MCF 10A (cell line): ENCODE measurements around the gene LRRC7. TPM values are rescaled to one million over a fixed set of nuclear protein-coding genes. Genes with fewer than 3 reads are reported as not detected.

ENCODE experiments used
- BruUV-seq: library from RNA; stranded (reverse); fragments of 400-500 nt; replicated peaks from 2 replicates; lab custom pipeline; 2021; lab: Mats Ljungman, UMichigan
- CTCF ChIA-PET: fragments of 300-600 bp; sonication (Branson Sonifier 250); formaldehyde crosslinking; extraction: SDS; loops from one replicate; lab custom pipeline; 2021; ENCODE audit warnings: antibody characterized with exemption, inconsistent platforms; lab: Yijun Ruan, JAX
- POLR2A ChIA-PET: fragments of 300-600, 350-650 bp; sonication (Branson Sonifier 250); formaldehyde crosslinking; extraction: SDS; loops from one replicate; lab custom pipeline; 2020; ENCODE audit warnings: antibody characterized with exemption, inconsistent platforms; lab: Yijun Ruan, JAX
- DNase-seq: peaks from one replicate; pipeline ENCODE4 v3.0.0-alpha.2; 2018; ENCODE audit not compliant: unreplicated experiment
- H3K27ac Mint-ChIP-seq: one replicate; pipeline ENCODE4 v1.8.0; 2022; ENCODE audit warnings: mild to moderate bottlenecking, low read depth, mixed read lengths; ENCODE audit not compliant: unreplicated experiment
- H3K27me3 Mint-ChIP-seq: one replicate; pipeline ENCODE4 v1.8.0; 2022; ENCODE audit warnings: mixed read lengths; ENCODE audit not compliant: insufficient read depth, unreplicated experiment
- H3K36me3 Mint-ChIP-seq: one replicate; pipeline ENCODE4 v1.8.0; 2022; ENCODE audit warnings: mild to moderate bottlenecking, moderate library complexity, mixed read lengths; ENCODE audit not compliant: insufficient read depth, unreplicated experiment
- H3K4me1 Mint-ChIP-seq: one replicate; pipeline ENCODE4 v1.8.0; 2022; ENCODE audit warnings: mixed read lengths; ENCODE audit not compliant: insufficient read depth, unreplicated experiment
- H3K4me3 Mint-ChIP-seq: one replicate; pipeline ENCODE4 v1.8.0; 2022; ENCODE audit warnings: mild to moderate bottlenecking, moderate library complexity, mixed read lengths; ENCODE audit not compliant: unreplicated experiment
- H3K9me3 Mint-ChIP-seq: one replicate; pipeline ENCODE4 v1.8.0; 2022; ENCODE audit warnings: mixed read lengths; ENCODE audit not compliant: unreplicated experiment
- CTCF ChIP-seq: fragments of 200-600 bp; IDR thresholded peaks from one replicate; pipeline ENCODE4 v1.8.0; 2022; ENCODE audit warnings: antibody characterized with exemption, mild to moderate bottlenecking; ENCODE audit not compliant: unreplicated experiment
- intact Hi-C: fragments of 100-400 bp; cut with micrococcal nuclease; formaldehyde crosslinking; loops from 2 replicates; pipeline ENCODE4 v1.14.1; 2022
- total RNA-seq: library from RNA; stranded (reverse); gene quantifications from 2 replicates; pipeline ENCODE4 v1.2.3, GENCODE V29; 2022

LRRC7 gene
- total RNA-seq, 1 experiment from 2014 or later, result not detected

GRCh38 chr1:70048336-70049094, 480.8 kb downstream of the LRRC7 start:
- no peak for DNase-seq
- POLR2A ChIA-PET, result no interaction called here
- Mint-ChIP-seq H3K27ac (no peak overlapping the region), H3K27me3 (peaks cover 39% of the 10 kb centered on the region), H3K36me3 (no peaks in the 10 kb centered on the region), H3K4me1 (peaks cover 11% of the 10 kb centered on the region), H3K9me3 (no peaks in the 10 kb centered on the region), H3K4me3 (no peak overlapping the region)
- BruUV-seq, result no TSS peak
- no peak for TF ChIP-seq CTCF
- intact Hi-C loops, result no loop called here
- CTCF ChIA-PET, result no interaction called here

DNA sequence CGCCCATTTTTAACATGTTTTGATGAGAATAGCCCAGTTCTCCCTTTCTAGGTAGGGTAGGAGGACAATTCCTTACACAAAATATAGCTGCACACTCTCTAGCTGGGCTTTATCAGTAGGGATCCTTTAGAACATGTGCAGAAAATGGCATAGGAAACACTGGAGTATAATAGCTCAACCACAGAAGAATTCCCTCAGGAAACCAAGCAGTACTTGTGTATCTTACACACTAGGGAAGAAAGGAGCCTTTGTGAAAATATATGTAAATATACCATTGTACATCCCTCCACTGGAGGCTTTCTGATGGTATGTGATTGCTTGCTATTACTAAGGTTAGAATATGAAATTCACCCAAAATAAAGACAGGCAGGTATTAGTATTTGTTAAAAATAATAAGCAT, 484.2 kb downstream of the LRRC7 start:
- Mint-ChIP-seq H3K27me3 (peaks cover 68% of the 10 kb centered on the region), H3K4me1 (no peaks in the 10 kb centered on the region), H3K27ac (no peak overlapping the region), H3K36me3 (no peaks in the 10 kb centered on the region), H3K9me3 (no peaks in the 10 kb centered on the region), H3K4me3 (no peak overlapping the region)
- no TSS peak for BruUV-seq
- intact Hi-C loops, result no loop called here
- TF ChIP-seq CTCF, result no peak
- POLR2A ChIA-PET, result no interaction called here
- DNase-seq, result no peak
- CTCF ChIA-PET, result no interaction called here

- Mint-ChIP-seq H3K27me3 (peaks cover 86% of the 10 kb centered on the region), H3K4me1 (no peaks in the 10 kb centered on the region), H3K36me3 (no peaks in the 10 kb centered on the region), H3K9me3 (no peaks in the 10 kb centered on the region), H3K4me3 (no peak overlapping the region), H3K27ac (no peak overlapping the region)
- ChIA-PET CTCF (interaction anchor here (0.7 to 0.8 kb wide), 2 partner anchors 29 to 95 kb away, joined by 3 to 5 read pairs; no protein-coding TSS in a partner anchor), POLR2A (no interaction called here)
- DNase-seq, result no peak
- intact Hi-C loops, result no loop called here
- no peak for TF ChIP-seq CTCF
- BruUV-seq, result no TSS peak
Observed at GRCh38 chr1:70057500-70057899, 489.8 kb downstream of the LRRC7 start.

- BruUV-seq, result no TSS peak
- no peak for DNase-seq
- Mint-ChIP-seq H3K36me3 (no peaks in the 10 kb centered on the region), H3K9me3 (no peaks in the 10 kb centered on the region), H3K27me3 (peaks cover 93% of the 10 kb centered on the region), H3K27ac (no peak overlapping the region), H3K4me3 (no peak overlapping the region), H3K4me1 (no peaks in the 10 kb centered on the region)
- CTCF ChIA-PET, result no interaction called here
- TF ChIP-seq CTCF, result no peak
- POLR2A ChIA-PET, result no interaction called here
- intact Hi-C loops, result no loop called here
Observed at GRCh38 chr1:70061231-70061630, 493.5 kb downstream of the LRRC7 start.
